WTC11 (cell line): ENCODE results near the gene CORO2B. TPM values are rescaled to one million over a fixed set of nuclear protein-coding genes. Genes with fewer than 3 reads are reported as not detected.
A peak's percentile ranks its signal among the peaks of the same experiment; 100 is the strongest.

Experiments used
- ATAC-seq: fragments of 200-7000 bp; cut with Tn5 transposase; 2 replicates; pipeline ENCODE4 v1.10.0; 2021; ENCODE audit warnings: mild to moderate bottlenecking, moderate library complexity
- CTCF ChIA-PET: fragments of 300-600 bp; sonication (Branson Sonifier 250); formaldehyde crosslinking; loops from one replicate; lab custom pipeline; 2021; ENCODE audit warnings: antibody characterized with exemption; lab: Charles Lee
- POLR2A ChIA-PET: fragments of 350-600 bp; sonication (Branson Sonifier 250); formaldehyde crosslinking; loops from one replicate; lab custom pipeline; 2021; ENCODE audit warnings: antibody characterized with exemption; lab: Charles Lee
- DNase-seq: peaks from one replicate; pipeline ENCODE4 v3.0.0; 2021; ENCODE audit warnings: low spot score
- H3K27ac Mint-ChIP-seq: 2 replicates; pipeline ENCODE4 v1.8.0; 2021; ENCODE audit warnings: mixed read lengths
- H3K27me3 Mint-ChIP-seq: 2 replicates; pipeline ENCODE4 v1.8.0; 2021; ENCODE audit warnings: low read depth, mild to moderate bottlenecking, moderate library complexity, mixed read lengths
- H3K36me3 Mint-ChIP-seq: 2 replicates; pipeline ENCODE4 v1.8.0; 2021; ENCODE audit warnings: mixed read lengths
- H3K4me1 Mint-ChIP-seq: 2 replicates; pipeline ENCODE4 v1.8.0; 2022; ENCODE audit warnings: mixed read lengths
- H3K4me3 Mint-ChIP-seq: 2 replicates; pipeline ENCODE4 v1.8.0; 2021; ENCODE audit warnings: mild to moderate bottlenecking, moderate library complexity, mixed read lengths
- H3K9me3 Mint-ChIP-seq: 2 replicates; pipeline ENCODE4 v1.8.0; 2021; ENCODE audit warnings: mixed read lengths
- ATF6 ChIP-seq: sonication (generic); formaldehyde crosslinking; IDR thresholded peaks from 2 replicates; pipeline ENCODE4 v1.8.1; 2023; ENCODE audit warnings: mild to moderate bottlenecking, missing genetic modification reagents
- FOXK1 ChIP-seq: sonication (generic); formaldehyde crosslinking; IDR thresholded peaks from 2 replicates; pipeline ENCODE4 v1.8.0; 2022; ENCODE audit warnings: mild to moderate bottlenecking, moderate library complexity, missing genetic modification reagents
- HMGA2 ChIP-seq: fragments of 250-450 bp; sonication (Bioruptor Pico); IDR thresholded peaks from 2 replicates; pipeline ENCODE4 v1.4.0; 2021; ENCODE audit warnings: mild to moderate bottlenecking, moderate library complexity
- MYBL2 ChIP-seq: sonication (generic); formaldehyde crosslinking; IDR thresholded peaks from 2 replicates; pipeline ENCODE4 v1.8.1; 2023; ENCODE audit warnings: mild to moderate bottlenecking, moderate library complexity, missing genetic modification reagents
- ZNF121 ChIP-seq: sonication (generic); formaldehyde crosslinking; IDR thresholded peaks from 2 replicates; pipeline ENCODE4 v1.8.0; 2023; ENCODE audit warnings: missing genetic modification reagents
- ZNF138 ChIP-seq: sonication (generic); formaldehyde crosslinking; conservative IDR thresholded peaks from 2 replicates; pipeline ENCODE4 v1.8.1; 2022; ENCODE audit warnings: mild to moderate bottlenecking, moderate library complexity, missing genetic modification reagents
- ZNF281 ChIP-seq: sonication (generic); formaldehyde crosslinking; IDR thresholded peaks from 2 replicates; pipeline ENCODE4 v1.8.0; 2023; ENCODE audit warnings: mild to moderate bottlenecking, missing genetic modification reagents
- ZNF425 ChIP-seq: fragments of 250-450 bp; sonication (Bioruptor Pico); conservative IDR thresholded peaks from 2 replicates; pipeline ENCODE4 v1.9.0; 2021; ENCODE audit warnings: mild to moderate bottlenecking
- ZSCAN18 ChIP-seq: fragments of 250-450 bp; sonication (Bioruptor Pico); IDR thresholded peaks from 2 replicates; pipeline ENCODE4 v2.1.2; 2022; ENCODE audit warnings: mild to moderate bottlenecking, moderate library complexity
- total RNA-seq: library from RNA; stranded (reverse); gene quantifications from 3 replicates; pipeline ENCODE4 v1.2.3, GENCODE V29; 2021
- TF ChIP-seq, protein P1 (sequence below): sonication (generic); formaldehyde crosslinking; conservative IDR thresholded peaks from 2 replicates; pipeline ENCODE4 v1.8.1; 2023; ENCODE audit warnings: mild to moderate bottlenecking, low read depth, missing genetic modification reagents, moderate library complexity
- TF ChIP-seq, protein P2 (sequence below): sonication (generic); formaldehyde crosslinking; IDR thresholded peaks from 2 replicates; pipeline ENCODE4 v1.8.1; 2023; ENCODE audit warnings: mild to moderate bottlenecking, missing genetic modification reagents
- TF ChIP-seq, protein P3 (sequence below): sonication (generic); formaldehyde crosslinking; IDR thresholded peaks from 2 replicates; pipeline ENCODE4 v1.8.0; 2023; ENCODE audit warnings: missing genetic modification reagents
- TF ChIP-seq, protein P4 (sequence below): sonication (generic); formaldehyde crosslinking; IDR thresholded peaks from 2 replicates; pipeline ENCODE4 v1.8.1; 2023; ENCODE audit warnings: mild to moderate bottlenecking, moderate library complexity, missing genetic modification reagents
- TF ChIP-seq, protein P5 (sequence below): sonication (generic); formaldehyde crosslinking; IDR thresholded peaks from 2 replicates; pipeline ENCODE4 v1.8.1; 2023; ENCODE audit warnings: mild to moderate bottlenecking, missing genetic modification reagents, moderate library complexity
- TF ChIP-seq, protein P6 (sequence below): sonication (generic); formaldehyde crosslinking; IDR thresholded peaks from 2 replicates; pipeline ENCODE4 v1.8.0; 2022; ENCODE audit warnings: mild to moderate bottlenecking, missing genetic modification reagents

The CORO2B gene
- total RNA-seq, 1 experiment from 2014 or later = 4.9 TPM

GRCh38 chr15:68618908-68619698 is 40.3 kb downstream of the CORO2B start (continued):
- TF ChIP-seq, protein P1, sequence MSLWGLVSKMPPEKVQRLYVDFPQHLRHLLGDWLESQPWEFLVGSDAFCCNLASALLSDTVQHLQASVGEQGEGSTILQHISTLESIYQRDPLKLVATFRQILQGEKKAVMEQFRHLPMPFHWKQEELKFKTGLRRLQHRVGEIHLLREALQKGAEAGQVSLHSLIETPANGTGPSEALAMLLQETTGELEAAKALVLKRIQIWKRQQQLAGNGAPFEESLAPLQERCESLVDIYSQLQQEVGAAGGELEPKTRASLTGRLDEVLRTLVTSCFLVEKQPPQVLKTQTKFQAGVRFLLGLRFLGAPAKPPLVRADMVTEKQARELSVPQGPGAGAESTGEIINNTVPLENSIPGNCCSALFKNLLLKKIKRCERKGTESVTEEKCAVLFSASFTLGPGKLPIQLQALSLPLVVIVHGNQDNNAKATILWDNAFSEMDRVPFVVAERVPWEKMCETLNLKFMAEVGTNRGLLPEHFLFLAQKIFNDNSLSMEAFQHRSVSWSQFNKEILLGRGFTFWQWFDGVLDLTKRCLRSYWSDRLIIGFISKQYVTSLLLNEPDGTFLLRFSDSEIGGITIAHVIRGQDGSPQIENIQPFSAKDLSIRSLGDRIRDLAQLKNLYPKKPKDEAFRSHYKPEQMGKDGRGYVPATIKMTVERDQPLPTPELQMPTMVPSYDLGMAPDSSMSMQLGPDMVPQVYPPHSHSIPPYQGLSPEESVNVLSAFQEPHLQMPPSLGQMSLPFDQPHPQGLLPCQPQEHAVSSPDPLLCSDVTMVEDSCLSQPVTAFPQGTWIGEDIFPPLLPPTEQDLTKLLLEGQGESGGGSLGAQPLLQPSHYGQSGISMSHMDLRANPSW = no peak

DNA sequence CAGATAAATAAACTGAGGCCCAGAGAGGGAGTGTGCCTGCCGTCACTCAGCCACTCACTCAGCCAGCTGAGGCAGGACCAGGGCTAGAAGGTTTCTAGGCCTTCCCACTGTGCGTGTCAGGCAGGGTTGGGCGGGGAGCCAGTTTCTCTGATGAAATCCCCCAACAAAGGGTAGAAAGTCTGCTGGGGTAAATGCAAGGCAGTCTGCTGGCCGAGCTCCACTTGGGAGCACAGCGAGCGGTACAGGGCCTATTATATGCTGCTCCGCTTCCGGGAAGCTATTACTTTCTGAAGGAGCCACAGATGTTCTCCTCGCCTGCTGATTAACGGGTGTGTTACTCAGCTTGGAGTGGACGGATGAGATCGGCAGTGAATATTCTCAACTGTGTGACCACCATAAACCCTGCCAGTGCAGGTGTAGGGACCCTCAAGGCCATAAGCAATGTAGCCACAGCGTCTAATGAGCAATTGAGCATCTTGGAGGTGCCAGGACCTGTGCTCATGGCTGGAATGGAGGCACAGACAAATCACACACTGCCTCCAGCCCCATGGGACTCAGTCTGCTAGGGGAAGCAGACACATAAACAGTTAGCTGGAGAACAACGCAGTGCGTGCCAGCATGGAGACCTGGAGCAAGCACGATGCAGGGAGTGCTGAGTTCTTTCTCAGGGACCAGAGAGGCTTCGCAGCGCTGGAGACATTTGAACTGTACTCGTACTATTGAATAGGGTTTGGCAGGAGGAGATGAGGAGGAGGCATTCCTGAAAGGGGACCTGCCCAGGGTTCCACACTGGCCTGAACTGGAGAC is 42.1 kb downstream of the CORO2B start:
- Mint-ChIP-seq H3K27me3 (no peaks in the 10 kb centered on the region), H3K4me3 (no peak overlapping the region), H3K9me3 (no peaks in the 10 kb centered on the region), H3K4me1 (peaks cover 18% of the 10 kb centered on the region), H3K36me3 (no peaks in the 10 kb centered on the region), H3K27ac (no peak overlapping the region)
- CTCF ChIA-PET = interaction anchor here (0.5 to 1.5 kb wide), 9 partner anchors 8 to 67 kb away, joined by 3 to 6 read pairs (median 4); no protein-coding TSS in a partner anchor
- ATAC-seq (peak; percentile 67), DNase-seq (no peak)
- POLR2A ChIA-PET = no interaction called here
- TF ChIP-seq, protein P2, sequence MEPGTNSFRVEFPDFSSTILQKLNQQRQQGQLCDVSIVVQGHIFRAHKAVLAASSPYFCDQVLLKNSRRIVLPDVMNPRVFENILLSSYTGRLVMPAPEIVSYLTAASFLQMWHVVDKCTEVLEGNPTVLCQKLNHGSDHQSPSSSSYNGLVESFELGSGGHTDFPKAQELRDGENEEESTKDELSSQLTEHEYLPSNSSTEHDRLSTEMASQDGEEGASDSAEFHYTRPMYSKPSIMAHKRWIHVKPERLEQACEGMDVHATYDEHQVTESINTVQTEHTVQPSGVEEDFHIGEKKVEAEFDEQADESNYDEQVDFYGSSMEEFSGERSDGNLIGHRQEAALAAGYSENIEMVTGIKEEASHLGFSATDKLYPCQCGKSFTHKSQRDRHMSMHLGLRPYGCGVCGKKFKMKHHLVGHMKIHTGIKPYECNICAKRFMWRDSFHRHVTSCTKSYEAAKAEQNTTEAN (CRISPR knock-in tag) = no peak
- TF ChIP-seq, protein P3, sequence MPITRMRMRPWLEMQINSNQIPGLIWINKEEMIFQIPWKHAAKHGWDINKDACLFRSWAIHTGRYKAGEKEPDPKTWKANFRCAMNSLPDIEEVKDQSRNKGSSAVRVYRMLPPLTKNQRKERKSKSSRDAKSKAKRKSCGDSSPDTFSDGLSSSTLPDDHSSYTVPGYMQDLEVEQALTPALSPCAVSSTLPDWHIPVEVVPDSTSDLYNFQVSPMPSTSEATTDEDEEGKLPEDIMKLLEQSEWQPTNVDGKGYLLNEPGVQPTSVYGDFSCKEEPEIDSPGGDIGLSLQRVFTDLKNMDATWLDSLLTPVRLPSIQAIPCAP (CRISPR knock-in tag) = no peak
- no peak for TF ChIP-seq MYBL2 (CRISPR knock-in tag)
- TF ChIP-seq, protein P4, sequence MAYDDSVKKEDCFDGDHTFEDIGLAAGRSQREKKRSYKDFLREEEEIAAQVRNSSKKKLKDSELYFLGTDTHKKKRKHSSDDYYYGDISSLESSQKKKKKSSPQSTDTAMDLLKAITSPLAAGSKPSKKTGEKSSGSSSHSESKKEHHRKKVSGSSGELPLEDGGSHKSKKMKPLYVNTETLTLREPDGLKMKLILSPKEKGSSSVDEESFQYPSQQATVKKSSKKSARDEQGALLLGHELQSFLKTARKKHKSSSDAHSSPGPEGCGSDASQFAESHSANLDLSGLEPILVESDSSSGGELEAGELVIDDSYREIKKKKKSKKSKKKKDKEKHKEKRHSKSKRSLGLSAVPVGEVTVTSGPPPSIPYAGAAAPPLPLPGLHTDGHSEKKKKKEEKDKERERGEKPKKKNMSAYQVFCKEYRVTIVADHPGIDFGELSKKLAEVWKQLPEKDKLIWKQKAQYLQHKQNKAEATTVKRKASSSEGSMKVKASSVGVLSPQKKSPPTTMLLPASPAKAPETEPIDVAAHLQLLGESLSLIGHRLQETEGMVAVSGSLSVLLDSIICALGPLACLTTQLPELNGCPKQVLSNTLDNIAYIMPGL (CRISPR knock-in tag) = no peak
- TF ChIP-seq, protein P5, sequence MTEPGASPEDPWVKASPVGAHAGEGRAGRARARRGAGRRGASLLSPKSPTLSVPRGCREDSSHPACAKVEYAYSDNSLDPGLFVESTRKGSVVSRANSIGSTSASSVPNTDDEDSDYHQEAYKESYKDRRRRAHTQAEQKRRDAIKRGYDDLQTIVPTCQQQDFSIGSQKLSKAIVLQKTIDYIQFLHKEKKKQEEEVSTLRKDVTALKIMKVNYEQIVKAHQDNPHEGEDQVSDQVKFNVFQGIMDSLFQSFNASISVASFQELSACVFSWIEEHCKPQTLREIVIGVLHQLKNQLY (CRISPR knock-in tag) = no peak
- TF ChIP-seq ZNF138 (CRISPR knock-in tag) = no peak
- TF ChIP-seq FOXK1 (CRISPR knock-in tag) = no peak
- no peak for TF ChIP-seq ZSCAN18 (CRISPR knock-in tag)
- TF ChIP-seq, protein P6, sequence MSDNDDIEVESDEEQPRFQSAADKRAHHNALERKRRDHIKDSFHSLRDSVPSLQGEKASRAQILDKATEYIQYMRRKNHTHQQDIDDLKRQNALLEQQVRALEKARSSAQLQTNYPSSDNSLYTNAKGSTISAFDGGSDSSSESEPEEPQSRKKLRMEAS (CRISPR knock-in tag) = no peak
- no peak for TF ChIP-seq ZNF121 (CRISPR knock-in tag)
- no peak for TF ChIP-seq HMGA2 (CRISPR knock-in tag)
- TF ChIP-seq ZNF425 (CRISPR knock-in tag) = no peak
- no peak for TF ChIP-seq ATF6 (CRISPR knock-in tag)
- no peak for TF ChIP-seq ZNF281 (CRISPR knock-in tag)
